GM12878 (cell line): ENCODE results near the gene SENP3. TPM values are rescaled to one million over a fixed set of nuclear protein-coding genes. Genes with fewer than 3 reads are reported as not detected.

Experiments
- polyA plus RNA-seq, 11 experiments: library from polyadenylated mRNA; depleted of rRNA in 4 of 11; unstranded in 6 of 11; stranded (reverse) in 5 of 11; fragments of >200 nt; fragmentation: Nextera tagmentation in 4 of 11; fragmentation: Illumina TruSeq in 1 of 11; extraction: Ambion mirVana in 4 of 11; extraction: Trizol in 1 of 11; gene quantifications; 1 replicate in 1 of 11; 2 replicates in 10 of 11; pipeline versions ENCODE4 v1.2.1 to v1.2.3, GENCODE V29; 2011 to 2016; ENCODE audit warnings: inconsistent platforms in 2 of 11, missing spikeins in 2 of 11, low read depth in 1 of 11
- small RNA-seq: library from RNA; depleted of rRNA; stranded (forward); fragments of <200 nt; gene quantifications from one replicate; pipeline ENCODE3, GENCODE V24; 2014
- total RNA-seq, 4 experiments: library from RNA; depleted of rRNA in 3 of 4; stranded (reverse); fragments of >200 nt in 3 of 4; fragmentation: Illumina TruSeq in 1 of 4; extraction: Trizol in 1 of 4; gene quantifications; 2 replicates each; pipeline versions ENCODE4 v1.2.1 to v1.2.3, GENCODE V29; 2013 to 2021

SENP3 gene
- total and polyA plus RNA-seq, 10 of the 15 experiments (the other 5 are each of a cell fraction or from before 2014, with no cell fraction given) = 1.8 to 113 (median 72.3) TPM

Small RNA genes within 50 kb of the gene (small RNA-seq; reads per million reads assigned to genes)
- not detected for gene CD68
- gene RF00019 = not detected
- not detected for gene SNORA48
- not detected for gene SNORD10

Other genes with a start within 250 kb of the SENP3 start
Only the 7 nearest of the 31 such genes appear.
- gene TNFSF12, start 12.9 kb upstream of the SENP3 start, total RNA-seq (2014; rRNA removed) = 4.3 and 5.8 TPM in 2 replicates
- gene TNFSF12, start 12.9 kb upstream of the SENP3 start, total RNA-seq (2014; rRNA removed; fragmentation: Illumina TruSeq; extraction: Trizol) = 2.9 and 3.2 TPM in 2 replicates
- 6.7 and 7.0 TPM in 2 replicates for gene TNFSF12, start 12.9 kb upstream of the SENP3 start, total RNA-seq (2021)
- 1.3 and 2.5 TPM in 2 replicates for gene TNFSF12, start 12.9 kb upstream of the SENP3 start, polyA plus RNA-seq (2011; rRNA removed)
- 1.1 and 2.6 TPM in 2 replicates for gene TNFSF12, start 12.9 kb upstream of the SENP3 start, polyA plus RNA-seq (2014; fragmentation: Illumina TruSeq; extraction: Trizol)
- gene TNFSF12, start 12.9 kb upstream of the SENP3 start, polyA plus RNA-seq (2014; fragmentation: Nextera tagmentation; extraction: Ambion mirVana) = under 1 TPM; 0.32 to 0.53 TPM
- gene TNFSF12, start 12.9 kb upstream of the SENP3 start, polyA plus RNA-seq (2014; rRNA removed) = 5.0 and 5.1 TPM in 2 replicates
- 1 to 10 TPM; 1.2 to 1.6 TPM for gene TNFSF12, start 12.9 kb upstream of the SENP3 start, polyA plus RNA-seq (2016; fragmentation: Nextera tagmentation; extraction: Ambion mirVana)
- gene TNFSF13, start 3.2 kb upstream of the SENP3 start, total RNA-seq (2014; rRNA removed) = 7.6 and 9.3 TPM in 2 replicates
- 6.0 and 6.1 TPM in 2 replicates for gene TNFSF13, start 3.2 kb upstream of the SENP3 start, total RNA-seq (2014; rRNA removed; fragmentation: Illumina TruSeq; extraction: Trizol)
- 14.5 and 14.6 TPM in 2 replicates for gene TNFSF13, start 3.2 kb upstream of the SENP3 start, total RNA-seq (2021)
- gene TNFSF13, start 3.2 kb upstream of the SENP3 start, polyA plus RNA-seq (2011; rRNA removed) = 10.0 and 11.3 TPM in 2 replicates
- 10.0 and 10.8 TPM in 2 replicates for gene TNFSF13, start 3.2 kb upstream of the SENP3 start, polyA plus RNA-seq (2014; fragmentation: Illumina TruSeq; extraction: Trizol)
- under 1 TPM; 0.56 to 0.84 TPM for gene TNFSF13, start 3.2 kb upstream of the SENP3 start, polyA plus RNA-seq (2014; fragmentation: Nextera tagmentation; extraction: Ambion mirVana)
- 10.7 and 12.1 TPM in 2 replicates for gene TNFSF13, start 3.2 kb upstream of the SENP3 start, polyA plus RNA-seq (2014; rRNA removed)
- 10 to 100 TPM in 1 of 2 experiments, 1 to 10 TPM in 1; 9.4 to 10.2 TPM for gene TNFSF13, start 3.2 kb upstream of the SENP3 start, polyA plus RNA-seq (2016; fragmentation: Nextera tagmentation; extraction: Ambion mirVana)
- 2.6 and 3.4 TPM in 2 replicates for gene CD68, start 17.7 kb downstream of the SENP3 start, total RNA-seq (2014; rRNA removed)
- gene CD68, start 17.7 kb downstream of the SENP3 start, total RNA-seq (2014; rRNA removed; fragmentation: Illumina TruSeq; extraction: Trizol) = 3.7 TPM in 2 replicates
- gene CD68, start 17.7 kb downstream of the SENP3 start, total RNA-seq (2021) = 2.6 and 3.2 TPM in 2 replicates
- 2.7 and 6.9 TPM in 2 replicates for gene CD68, start 17.7 kb downstream of the SENP3 start, polyA plus RNA-seq (2011; rRNA removed)
- gene CD68, start 17.7 kb downstream of the SENP3 start, polyA plus RNA-seq (2014; fragmentation: Illumina TruSeq; extraction: Trizol) = 3.0 and 6.1 TPM in 2 replicates
- gene CD68, start 17.7 kb downstream of the SENP3 start, polyA plus RNA-seq (2014; fragmentation: Nextera tagmentation; extraction: Ambion mirVana) = 1 to 10 TPM; 3.7 to 5.0 TPM
- 4.2 and 4.3 TPM in 2 replicates for gene CD68, start 17.7 kb downstream of the SENP3 start, polyA plus RNA-seq (2014; rRNA removed)
- gene CD68, start 17.7 kb downstream of the SENP3 start, polyA plus RNA-seq (2016; fragmentation: Nextera tagmentation; extraction: Ambion mirVana) = 1 to 10 TPM; 3.2 to 3.9 TPM
- gene MPDU1, start 21.9 kb downstream of the SENP3 start, total RNA-seq (2014; rRNA removed) = 91.5 and 95.2 TPM in 2 replicates
- 68.8 and 69.2 TPM in 2 replicates for gene MPDU1, start 21.9 kb downstream of the SENP3 start, total RNA-seq (2014; rRNA removed; fragmentation: Illumina TruSeq; extraction: Trizol)
- 44.3 and 52.7 TPM in 2 replicates for gene MPDU1, start 21.9 kb downstream of the SENP3 start, total RNA-seq (2021)
- gene MPDU1, start 21.9 kb downstream of the SENP3 start, polyA plus RNA-seq (2011; rRNA removed) = 67.0 and 98.8 TPM in 2 replicates
- 130 and 138 TPM in 2 replicates for gene MPDU1, start 21.9 kb downstream of the SENP3 start, polyA plus RNA-seq (2014; fragmentation: Illumina TruSeq; extraction: Trizol)
- gene MPDU1, start 21.9 kb downstream of the SENP3 start, polyA plus RNA-seq (2014; fragmentation: Nextera tagmentation; extraction: Ambion mirVana) = 10 to 100 TPM in 1 of 2 experiments, 1 to 10 TPM in 1; 3.6 to 11.6 TPM
- gene MPDU1, start 21.9 kb downstream of the SENP3 start, polyA plus RNA-seq (2014; rRNA removed) = 64.4 and 78.9 TPM in 2 replicates
- gene MPDU1, start 21.9 kb downstream of the SENP3 start, polyA plus RNA-seq (2016; fragmentation: Nextera tagmentation; extraction: Ambion mirVana) = 10 to 100 TPM; 78.9 to 80.1 TPM
- gene SOX15, start 28.2 kb downstream of the SENP3 start, total RNA-seq (2014; rRNA removed) = 0.27 TPM in 1 of 2 replicates, not detected in the other
- gene SOX15, start 28.2 kb downstream of the SENP3 start, total RNA-seq (2014; rRNA removed; fragmentation: Illumina TruSeq; extraction: Trizol) = not detected in 2 replicates
- gene SOX15, start 28.2 kb downstream of the SENP3 start, total RNA-seq (2021) = 0.19 and 0.28 TPM in 2 replicates
- gene SOX15, start 28.2 kb downstream of the SENP3 start, polyA plus RNA-seq (2011; rRNA removed) = 0.10 TPM in 1 of 2 replicates, not detected in the other
- 0.07 TPM in 1 of 2 replicates, not detected in the other for gene SOX15, start 28.2 kb downstream of the SENP3 start, polyA plus RNA-seq (2014; fragmentation: Illumina TruSeq; extraction: Trizol)
- gene SOX15, start 28.2 kb downstream of the SENP3 start, polyA plus RNA-seq (2014; fragmentation: Nextera tagmentation; extraction: Ambion mirVana) = under 1 TPM; 0.06 to 0.09 TPM
- gene SOX15, start 28.2 kb downstream of the SENP3 start, polyA plus RNA-seq (2014; rRNA removed) = 0.22 and 0.62 TPM in 2 replicates
- gene SOX15, start 28.2 kb downstream of the SENP3 start, polyA plus RNA-seq (2016; fragmentation: Nextera tagmentation; extraction: Ambion mirVana) = under 1 TPM; 0.25 to 0.53 TPM
- 24.5 and 31.6 TPM in 2 replicates for gene FXR2, start 53.0 kb downstream of the SENP3 start, total RNA-seq (2014; rRNA removed)
- 17.7 and 20.2 TPM in 2 replicates for gene FXR2, start 53.0 kb downstream of the SENP3 start, total RNA-seq (2014; rRNA removed; fragmentation: Illumina TruSeq; extraction: Trizol)
- gene FXR2, start 53.0 kb downstream of the SENP3 start, total RNA-seq (2021) = 26.3 and 29.6 TPM in 2 replicates
- 13.5 and 23.8 TPM in 2 replicates for gene FXR2, start 53.0 kb downstream of the SENP3 start, polyA plus RNA-seq (2011; rRNA removed)
- 22.2 and 33.3 TPM in 2 replicates for gene FXR2, start 53.0 kb downstream of the SENP3 start, polyA plus RNA-seq (2014; fragmentation: Illumina TruSeq; extraction: Trizol)
- gene FXR2, start 53.0 kb downstream of the SENP3 start, polyA plus RNA-seq (2014; fragmentation: Nextera tagmentation; extraction: Ambion mirVana) = 1 to 10 TPM; 1.6 to 4.6 TPM
- gene FXR2, start 53.0 kb downstream of the SENP3 start, polyA plus RNA-seq (2014; rRNA removed) = 26.7 and 31.9 TPM in 2 replicates
- gene FXR2, start 53.0 kb downstream of the SENP3 start, polyA plus RNA-seq (2016; fragmentation: Nextera tagmentation; extraction: Ambion mirVana) = 1 to 10 TPM; 6.7 to 8.6 TPM
- gene SAT2, start 65.9 kb downstream of the SENP3 start, total RNA-seq (2014; rRNA removed) = 21.6 and 24.3 TPM in 2 replicates
- 26.8 and 33.3 TPM in 2 replicates for gene SAT2, start 65.9 kb downstream of the SENP3 start, total RNA-seq (2014; rRNA removed; fragmentation: Illumina TruSeq; extraction: Trizol)
- gene SAT2, start 65.9 kb downstream of the SENP3 start, total RNA-seq (2021) = 38.5 and 38.8 TPM in 2 replicates
- 19.7 and 22.7 TPM in 2 replicates for gene SAT2, start 65.9 kb downstream of the SENP3 start, polyA plus RNA-seq (2011; rRNA removed)
- 31.6 and 41.8 TPM in 2 replicates for gene SAT2, start 65.9 kb downstream of the SENP3 start, polyA plus RNA-seq (2014; fragmentation: Illumina TruSeq; extraction: Trizol)
- gene SAT2, start 65.9 kb downstream of the SENP3 start, polyA plus RNA-seq (2014; fragmentation: Nextera tagmentation; extraction: Ambion mirVana) = 10 to 100 TPM; 14.6 to 31.5 TPM
- 38.9 and 44.0 TPM in 2 replicates for gene SAT2, start 65.9 kb downstream of the SENP3 start, polyA plus RNA-seq (2014; rRNA removed)
- 10 to 100 TPM; 21.4 to 23.8 TPM for gene SAT2, start 65.9 kb downstream of the SENP3 start, polyA plus RNA-seq (2016; fragmentation: Nextera tagmentation; extraction: Ambion mirVana)